Measurements from ENCODE around the gene ZRSR2. TPM values are rescaled to one million over a fixed set of nuclear protein-coding genes. Genes with fewer than 3 reads are reported as not detected.

The ZRSR2 gene
- total RNA-seq, 1 donor from 2014 or later, result 21.5 TPM

DNA sequence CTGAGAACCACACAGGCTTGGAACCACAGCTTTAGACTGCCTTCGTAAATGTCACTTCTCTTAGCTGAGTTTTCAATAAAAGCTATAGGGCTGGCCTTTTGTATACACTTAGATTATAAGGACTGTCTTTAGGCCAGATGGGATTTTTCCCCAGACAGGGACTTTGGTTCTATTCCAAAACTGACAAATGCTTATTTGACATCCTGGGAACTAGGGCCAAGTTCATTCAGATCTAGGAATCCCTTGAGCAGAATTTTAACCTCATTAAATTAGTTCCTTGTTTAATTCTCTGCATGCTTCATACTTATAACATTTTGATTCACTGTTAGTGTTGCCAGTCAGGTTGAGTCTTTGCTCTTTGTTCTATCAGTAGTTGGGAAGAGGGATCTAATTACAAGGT is 23.1 kb downstream of the ZRSR2 start:
- H3K27ac Mint-ChIP-seq, result no peak overlapping the region
- no peak for DNase-seq (ENCODE audit: low spot score in 2 of 2, unreplicated experiment in 2 of 2)
- peaks cover 31% of the 10 kb centered on the region for H3K36me3 Mint-ChIP-seq
- no peak overlapping the region for H3K4me3 Mint-ChIP-seq
- H3K9me3 Mint-ChIP-seq, result no peaks in the 10 kb centered on the region
- no peaks in the 10 kb centered on the region for H3K27me3 Mint-ChIP-seq (ENCODE audit: low read depth)
- TF ChIP-seq, protein P1, sequence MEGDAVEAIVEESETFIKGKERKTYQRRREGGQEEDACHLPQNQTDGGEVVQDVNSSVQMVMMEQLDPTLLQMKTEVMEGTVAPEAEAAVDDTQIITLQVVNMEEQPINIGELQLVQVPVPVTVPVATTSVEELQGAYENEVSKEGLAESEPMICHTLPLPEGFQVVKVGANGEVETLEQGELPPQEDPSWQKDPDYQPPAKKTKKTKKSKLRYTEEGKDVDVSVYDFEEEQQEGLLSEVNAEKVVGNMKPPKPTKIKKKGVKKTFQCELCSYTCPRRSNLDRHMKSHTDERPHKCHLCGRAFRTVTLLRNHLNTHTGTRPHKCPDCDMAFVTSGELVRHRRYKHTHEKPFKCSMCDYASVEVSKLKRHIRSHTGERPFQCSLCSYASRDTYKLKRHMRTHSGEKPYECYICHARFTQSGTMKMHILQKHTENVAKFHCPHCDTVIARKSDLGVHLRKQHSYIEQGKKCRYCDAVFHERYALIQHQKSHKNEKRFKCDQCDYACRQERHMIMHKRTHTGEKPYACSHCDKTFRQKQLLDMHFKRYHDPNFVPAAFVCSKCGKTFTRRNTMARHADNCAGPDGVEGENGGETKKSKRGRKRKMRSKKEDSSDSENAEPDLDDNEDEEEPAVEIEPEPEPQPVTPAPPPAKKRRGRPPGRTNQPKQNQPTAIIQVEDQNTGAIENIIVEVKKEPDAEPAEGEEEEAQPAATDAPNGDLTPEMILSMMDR (IDR thresholded peaks at IDR 0.05; ENCODE audit: unreplicated experiment), result no peak
- peaks cover 2% of the 10 kb centered on the region for H3K4me1 Mint-ChIP-seq

DNA sequence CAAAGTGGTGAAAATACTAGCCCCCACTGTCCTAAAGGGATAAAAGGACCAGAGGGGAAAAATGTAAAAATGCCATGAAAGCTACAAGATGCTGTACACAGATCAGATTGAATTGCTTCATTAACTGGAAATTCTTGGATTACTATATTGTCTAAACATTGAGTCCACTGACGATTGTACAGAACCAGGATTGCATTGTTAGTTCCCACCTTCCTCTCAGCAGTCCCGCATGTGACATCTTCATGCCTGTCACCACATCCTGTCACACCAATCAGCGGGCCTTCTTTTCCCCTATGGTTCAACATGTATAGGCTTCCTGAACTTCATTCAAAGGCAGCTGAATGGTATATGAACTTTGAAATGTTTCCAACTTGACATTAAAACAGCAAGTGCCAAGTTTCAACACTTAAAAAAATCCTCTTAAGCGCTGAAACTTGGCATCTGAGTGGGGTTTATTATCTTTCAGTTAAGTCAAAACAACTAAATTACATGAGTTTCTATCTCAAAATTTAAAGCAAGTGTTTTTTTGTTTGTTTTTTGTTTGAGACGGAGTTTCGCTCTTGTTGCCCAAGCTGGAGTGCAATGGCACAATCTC is 24.6 kb downstream of the ZRSR2 start:
- H3K27me3 Mint-ChIP-seq (ENCODE audit: low read depth), result no peaks in the 10 kb centered on the region
- peaks cover 23% of the 10 kb centered on the region for H3K36me3 Mint-ChIP-seq
- no peak overlapping the region for H3K27ac Mint-ChIP-seq
- no peaks in the 10 kb centered on the region for H3K9me3 Mint-ChIP-seq
- TF ChIP-seq, protein P1 (IDR thresholded peaks at IDR 0.05; ENCODE audit: unreplicated experiment), result no peak
- no peak overlapping the region for H3K4me3 Mint-ChIP-seq
- no peak for DNase-seq (ENCODE audit: low spot score in 2 of 2, unreplicated experiment in 2 of 2)
- H3K4me1 Mint-ChIP-seq, result peaks cover 2% of the 10 kb centered on the region

DNA sequence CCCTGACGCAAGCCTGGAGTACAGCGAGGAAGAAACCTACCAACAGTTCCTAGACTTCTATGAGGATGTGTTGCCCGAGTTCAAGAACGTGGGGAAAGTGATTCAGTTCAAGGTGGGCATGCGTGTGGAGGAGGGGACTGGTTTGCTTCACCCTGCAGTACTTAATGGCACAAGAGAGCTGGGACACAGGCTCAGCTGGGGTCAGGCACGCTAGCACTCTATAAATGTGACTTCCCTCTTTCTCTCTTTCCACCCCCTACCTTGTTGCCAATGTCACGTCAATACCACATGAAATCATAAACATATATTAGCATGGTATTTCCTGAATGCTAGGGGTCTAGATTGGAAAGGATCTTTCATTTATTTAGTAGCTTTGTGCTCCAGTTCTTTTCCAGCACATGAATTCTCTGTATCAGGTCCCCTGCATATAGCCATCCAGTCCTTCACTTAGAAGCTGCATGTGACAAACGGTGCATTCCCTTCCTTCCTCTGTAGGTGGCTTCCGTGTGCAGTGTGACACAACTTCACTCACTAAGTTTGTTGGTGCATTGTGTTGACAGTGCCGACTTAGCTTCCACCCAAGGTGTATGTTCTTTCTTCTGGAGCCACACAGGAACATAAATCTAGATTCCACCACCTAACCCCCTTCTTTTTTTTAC is 25.6 kb downstream of the ZRSR2 start:
- Mint-ChIP-seq H3K4me1 (peaks cover 2% of the 10 kb centered on the region), H3K9me3 (no peaks in the 10 kb centered on the region), H3K4me3 (no peak overlapping the region), H3K27ac (peak overlapping the region; percentile 17), H3K36me3 (peaks cover 23% of the 10 kb centered on the region), H3K27me3 (ENCODE audit: low read depth) (no peaks in the 10 kb centered on the region)
- TF ChIP-seq, protein P1 (IDR thresholded peaks at IDR 0.05; ENCODE audit: unreplicated experiment), result peak; percentile 39
- DNase-seq (ENCODE audit: low spot score in 2 of 2, unreplicated experiment in 2 of 2), result no peak

DNA sequence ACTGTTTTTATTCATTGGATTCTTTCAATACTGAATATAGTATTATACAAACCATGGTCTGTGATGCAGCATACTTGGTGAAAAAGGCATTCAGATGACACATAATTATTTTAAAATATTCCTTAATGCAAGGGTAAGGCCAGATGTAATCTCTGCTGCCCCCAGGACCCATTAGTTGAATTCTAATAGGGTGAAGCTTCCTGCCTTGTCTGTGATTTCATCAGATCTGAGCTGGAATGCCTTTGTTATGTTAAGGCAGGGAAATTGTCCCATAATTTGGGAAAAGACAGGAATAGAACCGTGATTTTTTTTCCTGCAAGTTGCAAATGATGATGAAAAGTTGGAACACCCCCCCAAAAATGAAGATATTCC is 26.1 kb downstream of the ZRSR2 start:
- TF ChIP-seq, protein P1 (IDR thresholded peaks at IDR 0.05; ENCODE audit: unreplicated experiment), result peak; percentile 1
- Mint-ChIP-seq H3K4me1 (peaks cover 2% of the 10 kb centered on the region), H3K4me3 (no peak overlapping the region), H3K36me3 (peaks cover 24% of the 10 kb centered on the region), H3K27me3 (ENCODE audit: low read depth) (no peaks in the 10 kb centered on the region), H3K9me3 (no peaks in the 10 kb centered on the region), H3K27ac (no peak overlapping the region)
- no peak for DNase-seq (ENCODE audit: low spot score in 2 of 2, unreplicated experiment in 2 of 2)

DNA sequence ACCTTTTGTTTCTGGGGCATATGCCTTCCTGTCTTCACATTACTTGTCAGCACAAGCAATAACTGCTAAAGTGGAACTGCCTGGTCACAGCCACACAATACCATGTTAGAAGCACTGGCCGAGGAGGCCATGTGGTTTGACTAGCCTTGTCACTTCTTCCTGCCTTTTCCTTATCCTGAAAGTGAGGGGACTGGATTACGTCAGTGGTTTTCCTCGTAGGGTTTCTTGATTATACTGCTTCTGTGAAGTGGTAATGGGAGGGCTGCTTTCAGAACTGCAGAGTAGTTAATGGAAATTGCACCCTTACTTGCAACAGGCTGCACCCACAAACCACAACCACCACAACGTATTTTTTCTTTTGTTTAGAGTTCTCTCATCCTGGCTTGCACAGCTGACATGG is 26.6 kb downstream of the ZRSR2 start:
- no peaks in the 10 kb centered on the region for H3K27me3 Mint-ChIP-seq (ENCODE audit: low read depth)
- no peak overlapping the region for H3K27ac Mint-ChIP-seq
- TF ChIP-seq, protein P1 (IDR thresholded peaks at IDR 0.05; ENCODE audit: unreplicated experiment), result no peak
- no peak for DNase-seq (ENCODE audit: low spot score in 2 of 2, unreplicated experiment in 2 of 2)
- H3K4me3 Mint-ChIP-seq, result no peak overlapping the region
- peaks cover 2% of the 10 kb centered on the region for H3K4me1 Mint-ChIP-seq
- H3K36me3 Mint-ChIP-seq, result peaks cover 24% of the 10 kb centered on the region
- H3K9me3 Mint-ChIP-seq, result no peaks in the 10 kb centered on the region
